Neuronal stem cell (in vitro differentiated cells): ENCODE results near the gene OGFRL1.

ENCODE experiments used
- DNase-seq: peaks from one replicate; pipeline ENCODE4 v3.0.0-alpha.2; 2013; ENCODE audit warnings: low spot score
- H2AFZ ChIP-seq: one replicate; pipeline ENCODE4 v1.6.1; 2013; ENCODE audit warnings: mild to moderate bottlenecking, low read length, inconsistent platforms
- H2AK5ac ChIP-seq: 2 replicates; pipeline ENCODE4 v1.6.1; 2013; ENCODE audit warnings: low read depth, mild to moderate bottlenecking, inconsistent platforms, low read length, moderate library complexity, mixed read lengths
- H2BK120ac ChIP-seq: 2 replicates; pipeline ENCODE4 v1.6.1; 2013; ENCODE audit warnings: low read depth, mild to moderate bottlenecking, inconsistent platforms, low read length, moderate library complexity, mixed read lengths
- H2BK12ac ChIP-seq: one replicate; pipeline ENCODE4 v1.6.1; 2013; ENCODE audit warnings: low read length, inconsistent platforms
- H2BK15ac ChIP-seq: 2 replicates; pipeline ENCODE4 v1.6.1; 2013; ENCODE audit warnings: mild to moderate bottlenecking, low read length, inconsistent platforms, mixed read lengths
- H2BK5ac ChIP-seq: one replicate; pipeline ENCODE4 v1.6.1; 2013; ENCODE audit warnings: inconsistent platforms, mild to moderate bottlenecking, low read length, moderate library complexity
- H3K14ac ChIP-seq: one replicate; pipeline ENCODE4 v1.6.1; 2013; ENCODE audit warnings: low read length, inconsistent platforms
- H3K18ac ChIP-seq: 2 replicates; pipeline ENCODE4 v1.6.1; 2013; ENCODE audit warnings: low read length, inconsistent platforms
- H3K23ac ChIP-seq: 2 replicates; pipeline ENCODE4 v1.6.1; 2013; ENCODE audit warnings: low read depth, mild to moderate bottlenecking, mixed read lengths, low read length, inconsistent platforms; ENCODE audit not compliant: poor library complexity
- H3K27ac ChIP-seq: replicated peaks from 3 replicates; pipeline ENCODE4 v1.5.1; 2013; ENCODE audit warnings: low read length, inconsistent platforms
- H3K27me3 ChIP-seq, 3 experiments: 2 replicates each; pipeline ENCODE4 v1.6.1; 2013; ENCODE audit warnings: low read length in 3 of 3, mild to moderate bottlenecking in 2 of 3, inconsistent platforms in 1 of 3, low read depth in 1 of 3, mixed read lengths in 1 of 3, moderate library complexity in 1 of 3; ENCODE audit not compliant: control insufficient read depth in 3 of 3, insufficient read depth in 3 of 3
- H3K36me3 ChIP-seq, 2 donors: replicated peaks in 1 of 2; 2 replicates each; pipeline ENCODE4 v1.6.1; 2013; ENCODE audit warnings: low read length in 2 of 2; ENCODE audit not compliant: control insufficient read depth in 2 of 2, insufficient read depth in 2 of 2
- H3K4ac ChIP-seq: 2 replicates; pipeline ENCODE4 v1.6.1; 2013; ENCODE audit warnings: inconsistent platforms, mild to moderate bottlenecking, low read length, moderate library complexity
- H3K4me1 ChIP-seq, 2 donors: 1 replicate in 1 of 2; 2 replicates in 1 of 2; pipeline ENCODE4 v1.6.1; 2013; ENCODE audit warnings: low read length in 2 of 2, low read depth in 1 of 2; ENCODE audit not compliant: control insufficient read depth in 2 of 2, insufficient read depth in 1 of 2
- H3K4me2 ChIP-seq: one replicate; pipeline ENCODE4 v1.6.1; 2013; ENCODE audit warnings: mild to moderate bottlenecking, low read length, inconsistent platforms; ENCODE audit not compliant: insufficient read depth, poor library complexity, severe bottlenecking
- H3K4me3 ChIP-seq, 2 donors: 2 replicates each; pipeline ENCODE4 v1.5.1; 2013; ENCODE audit warnings: low read length in 2 of 2, mild to moderate bottlenecking in 2 of 2, inconsistent platforms in 1 of 2, moderate library complexity in 1 of 2
- H3K79me1 ChIP-seq: one replicate; pipeline ENCODE4 v1.6.1; 2013; ENCODE audit warnings: low read depth, mild to moderate bottlenecking, inconsistent platforms, low read length, moderate library complexity
- H3K9ac ChIP-seq: one replicate; pipeline ENCODE4 v1.6.1; 2013; ENCODE audit warnings: mild to moderate bottlenecking, low read depth, low read length, inconsistent platforms; ENCODE audit not compliant: poor library complexity
- H3K9me3 ChIP-seq, 2 donors: replicated peaks in 1 of 2; 2 replicates each; pipeline versions ENCODE3 to v1.6.1; 2013; ENCODE audit warnings: low read length in 2 of 2, mild to moderate bottlenecking in 2 of 2, inconsistent platforms in 1 of 2, low read depth in 1 of 2, mixed read lengths in 1 of 2, moderate library complexity in 1 of 2; ENCODE audit not compliant: control insufficient read depth in 2 of 2, insufficient read depth in 1 of 2
- H4K8ac ChIP-seq: one replicate; pipeline ENCODE4 v1.6.1; 2013; ENCODE audit warnings: low read depth, mild to moderate bottlenecking, inconsistent platforms, low read length, moderate library complexity
- H4K91ac ChIP-seq: one replicate; pipeline ENCODE4 v1.6.1; 2013; ENCODE audit warnings: low read length, low read depth, mild to moderate bottlenecking, inconsistent platforms; ENCODE audit not compliant: poor library complexity
- WGBS, 2 donors: extraction: QIAGEN DNeasy Blood & Tissue Kit; methylation state at CpG; one replicate each; pipeline ENCODE4 v1.1.7; 2013; ENCODE audit warnings: missing lambda C conversion rate in 2 of 2, mixed read lengths in 1 of 2; ENCODE audit not compliant: insufficient read length in 2 of 2, insufficient replicate concordance in 1 of 2; ENCODE audit errors: extremely low coverage in 2 of 2; 5-methylcytosine and 5-hydroxymethylcytosine counted together

OGFRL1 gene

DNA sequence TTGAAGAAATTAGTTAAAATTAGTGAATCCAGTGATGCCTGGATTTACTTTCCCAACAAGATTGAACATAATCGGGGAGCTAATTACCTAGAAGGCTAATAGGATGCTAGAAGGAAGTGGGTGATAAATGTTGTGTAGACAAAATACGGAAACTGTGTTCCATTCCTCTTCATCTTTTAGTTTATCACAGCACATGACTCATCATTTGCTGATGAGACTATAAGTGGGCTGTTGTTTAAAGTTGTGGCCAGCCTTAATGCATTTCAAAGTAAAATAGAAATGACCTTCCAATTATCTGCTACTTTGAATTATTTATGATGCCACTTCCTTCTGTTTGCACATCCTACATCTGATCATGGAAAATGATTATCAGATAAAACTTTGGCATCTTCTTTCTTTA, 43.4 kb downstream of the OGFRL1 start:
- H3K9me3 ChIP-seq, result peaks cover 0 to 3% of the 10 kb centered on the region in 2 donors
- H3K18ac ChIP-seq, result no peak overlapping the region
- H3K23ac ChIP-seq, result no peak overlapping the region
- no peaks in the 10 kb centered on the region for H3K4me1 ChIP-seq
- no peak overlapping the region for H3K4me3 ChIP-seq
- H3K27me3 ChIP-seq, result no peaks in the 10 kb centered on the region
- H2AFZ ChIP-seq, result no peak overlapping the region
- H2BK12ac ChIP-seq, result no peak overlapping the region
- H4K91ac ChIP-seq, result no peak overlapping the region
- H3K79me1 ChIP-seq, result no peaks in the 10 kb centered on the region
- H3K27ac ChIP-seq, result no peak overlapping the region
- no peak overlapping the region for H3K9ac ChIP-seq
- WGBS, 2 donors, result no CpG with 5 or more reads among the region's 2 CpGs
- no peak overlapping the region for H2AK5ac ChIP-seq
- no peak overlapping the region for H2BK120ac ChIP-seq
- no peak overlapping the region for H4K8ac ChIP-seq
- H3K14ac ChIP-seq, result no peak overlapping the region
- no peak overlapping the region for H3K4me2 ChIP-seq
- H3K36me3 ChIP-seq, result peaks cover 0 to 4% of the 10 kb centered on the region in 2 donors
- H2BK15ac ChIP-seq, result no peak overlapping the region
- H2BK5ac ChIP-seq, result no peak overlapping the region
- DNase-seq, result no peak
- H3K4ac ChIP-seq, result no peak overlapping the region

- Histone ChIP-seq H2BK12ac (no peak overlapping the region), H3K18ac (no peak overlapping the region), H3K79me1 (no peaks in the 10 kb centered on the region), H2AK5ac (no peak overlapping the region), H2BK15ac (no peak overlapping the region), H3K14ac (no peak overlapping the region), H3K4me3 (no peak overlapping the region), H3K9ac (no peak overlapping the region), H3K36me3 (peaks cover 0 to 4% of the 10 kb centered on the region in 2 donors), H3K23ac (no peak overlapping the region), H3K27ac (no peak overlapping the region), H4K91ac (no peak overlapping the region), H3K4me2 (no peak overlapping the region), H3K27me3 (no peaks in the 10 kb centered on the region), H3K4me1 (no peaks in the 10 kb centered on the region), H2BK120ac (no peak overlapping the region), H3K9me3 (peaks cover 0 to 3% of the 10 kb centered on the region in 2 donors), H4K8ac (no peak overlapping the region), H2AFZ (no peak overlapping the region), H3K4ac (no peak overlapping the region), H2BK5ac (no peak overlapping the region)
- DNase-seq, result no peak
- WGBS, 2 donors, result no CpG with 5 or more reads among the region's 1 CpG
These were observed 44.4 kb downstream of the OGFRL1 start for GRCh38 chr6:71333050-71333449.

GRCh38 chr6:71333697-71334096, 45.1 kb downstream of the OGFRL1 start:
- Histone ChIP-seq H2BK15ac (no peak overlapping the region), H3K4me2 (no peak overlapping the region), H3K27me3 (no peaks in the 10 kb centered on the region), H3K23ac (no peak overlapping the region), H3K36me3 (peaks cover 0 to 4% of the 10 kb centered on the region in 2 donors), H3K14ac (no peak overlapping the region), H4K8ac (no peak overlapping the region), H3K79me1 (no peaks in the 10 kb centered on the region), H3K4me3 (no peak overlapping the region), H3K18ac (no peak overlapping the region), H3K4me1 (no peaks in the 10 kb centered on the region), H2BK5ac (no peak overlapping the region), H2BK12ac (no peak overlapping the region), H3K4ac (no peak overlapping the region), H2AFZ (no peak overlapping the region), H2BK120ac (no peak overlapping the region), H4K91ac (no peak overlapping the region), H3K9me3 (peaks cover 0 to 3% of the 10 kb centered on the region in 2 donors), H3K27ac (no peak overlapping the region), H2AK5ac (no peak overlapping the region), H3K9ac (no peak overlapping the region)
- no peak for DNase-seq
- WGBS, 2 donors, result no CpG with 5 or more reads among the region's 2 CpGs

DNA sequence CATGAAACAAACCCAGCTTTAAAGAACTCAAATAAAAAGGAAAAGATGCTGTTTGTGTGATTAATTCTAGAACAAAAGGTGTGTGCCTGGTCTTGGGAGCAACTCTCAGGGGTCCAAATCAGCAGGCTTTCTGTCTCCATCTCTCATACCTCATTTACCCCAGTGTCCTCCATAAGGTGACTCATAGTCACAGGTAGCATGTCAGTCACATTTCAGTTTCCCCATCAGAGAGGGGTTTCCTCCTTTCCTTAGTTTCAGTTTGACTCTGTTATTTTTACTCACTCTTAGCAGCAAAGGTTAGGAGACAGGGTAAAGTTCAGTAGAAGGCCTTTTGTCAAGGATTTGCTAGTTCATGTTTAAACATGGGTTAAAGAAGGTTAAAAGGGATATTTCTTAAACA, 46.2 kb downstream of the OGFRL1 start:
- Histone ChIP-seq H3K9ac (no peak overlapping the region), H3K27me3 (no peaks in the 10 kb centered on the region), H2BK12ac (no peak overlapping the region), H2BK15ac (no peak overlapping the region), H4K8ac (no peak overlapping the region), H2BK120ac (no peak overlapping the region), H3K4me3 (no peak overlapping the region), H3K27ac (no peak overlapping the region), H3K4ac (no peak overlapping the region), H3K79me1 (no peaks in the 10 kb centered on the region), H3K4me2 (no peak overlapping the region), H3K18ac (no peak overlapping the region), H2AFZ (no peak overlapping the region), H2AK5ac (no peak overlapping the region), H3K4me1 (no peaks in the 10 kb centered on the region), H3K36me3 (peaks cover 0 to 4% of the 10 kb centered on the region in 2 donors), H3K9me3 (peaks cover 0 to 3% of the 10 kb centered on the region in 2 donors), H3K23ac (no peak overlapping the region), H4K91ac (no peak overlapping the region), H3K14ac (no peak overlapping the region), H2BK5ac (no peak overlapping the region)
- no peak for DNase-seq
